DND-41 (cell line): ENCODE measurements around the gene SDHAF4.

Source experiments
- EZH2 ChIP-seq: IDR thresholded peaks from 3 replicates; pipeline ENCODE4 v1.6.1; 2012; ENCODE audit warnings: borderline replicate concordance, low read depth, mild to moderate bottlenecking, moderate library complexity, low read length, inconsistent platforms; ENCODE audit not compliant: severe bottlenecking
- TF ChIP-seq, protein P1 (sequence below): IDR thresholded peaks from 2 replicates; pipeline ENCODE4 v1.5.1; 2012; ENCODE audit warnings: borderline replicate concordance, low read length, moderate library complexity, mild to moderate bottlenecking; ENCODE audit not compliant: poor library complexity, severe bottlenecking; ENCODE audit errors: extremely low read depth

DNA sequence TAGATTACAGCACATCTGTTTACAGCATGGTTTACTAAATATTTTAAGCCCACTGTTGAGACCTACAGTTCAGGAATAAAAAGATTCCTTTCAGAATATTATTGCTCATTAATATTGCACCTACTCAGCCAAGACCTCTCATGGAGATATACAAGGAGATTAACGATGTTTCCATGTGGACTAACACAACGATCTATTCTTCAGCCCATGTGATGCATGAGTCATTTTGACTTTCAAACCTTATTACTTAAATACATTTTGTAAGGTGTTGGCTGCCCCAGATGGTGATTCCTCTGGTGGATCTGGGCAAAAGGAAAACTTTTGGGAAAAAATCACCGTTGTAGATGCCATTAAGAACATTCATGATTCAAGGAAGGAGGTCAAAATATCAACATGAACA is 48.0 kb upstream of the SDHAF4 start:
- TF ChIP-seq, protein P1, sequence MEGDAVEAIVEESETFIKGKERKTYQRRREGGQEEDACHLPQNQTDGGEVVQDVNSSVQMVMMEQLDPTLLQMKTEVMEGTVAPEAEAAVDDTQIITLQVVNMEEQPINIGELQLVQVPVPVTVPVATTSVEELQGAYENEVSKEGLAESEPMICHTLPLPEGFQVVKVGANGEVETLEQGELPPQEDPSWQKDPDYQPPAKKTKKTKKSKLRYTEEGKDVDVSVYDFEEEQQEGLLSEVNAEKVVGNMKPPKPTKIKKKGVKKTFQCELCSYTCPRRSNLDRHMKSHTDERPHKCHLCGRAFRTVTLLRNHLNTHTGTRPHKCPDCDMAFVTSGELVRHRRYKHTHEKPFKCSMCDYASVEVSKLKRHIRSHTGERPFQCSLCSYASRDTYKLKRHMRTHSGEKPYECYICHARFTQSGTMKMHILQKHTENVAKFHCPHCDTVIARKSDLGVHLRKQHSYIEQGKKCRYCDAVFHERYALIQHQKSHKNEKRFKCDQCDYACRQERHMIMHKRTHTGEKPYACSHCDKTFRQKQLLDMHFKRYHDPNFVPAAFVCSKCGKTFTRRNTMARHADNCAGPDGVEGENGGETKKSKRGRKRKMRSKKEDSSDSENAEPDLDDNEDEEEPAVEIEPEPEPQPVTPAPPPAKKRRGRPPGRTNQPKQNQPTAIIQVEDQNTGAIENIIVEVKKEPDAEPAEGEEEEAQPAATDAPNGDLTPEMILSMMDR: no peak
- no peak for TF ChIP-seq EZH2
